Pons (tissue), 1 donor: ENCODE results near the gene SPNS2.

ENCODE experiments used
- DNase-seq: peaks from one replicate; pipeline ENCODE4 v3.0.0-alpha.2; 2016; ENCODE audit warnings: low spot score

The SPNS2 gene

GRCh38 chr17:4480929-4481898, 17.5 kb upstream of the SPNS2 start:
- no peak for DNase-seq

GRCh38 chr17:4482338-4483011, 16.2 kb upstream of the SPNS2 start:
- DNase-seq: no peak

DNA sequence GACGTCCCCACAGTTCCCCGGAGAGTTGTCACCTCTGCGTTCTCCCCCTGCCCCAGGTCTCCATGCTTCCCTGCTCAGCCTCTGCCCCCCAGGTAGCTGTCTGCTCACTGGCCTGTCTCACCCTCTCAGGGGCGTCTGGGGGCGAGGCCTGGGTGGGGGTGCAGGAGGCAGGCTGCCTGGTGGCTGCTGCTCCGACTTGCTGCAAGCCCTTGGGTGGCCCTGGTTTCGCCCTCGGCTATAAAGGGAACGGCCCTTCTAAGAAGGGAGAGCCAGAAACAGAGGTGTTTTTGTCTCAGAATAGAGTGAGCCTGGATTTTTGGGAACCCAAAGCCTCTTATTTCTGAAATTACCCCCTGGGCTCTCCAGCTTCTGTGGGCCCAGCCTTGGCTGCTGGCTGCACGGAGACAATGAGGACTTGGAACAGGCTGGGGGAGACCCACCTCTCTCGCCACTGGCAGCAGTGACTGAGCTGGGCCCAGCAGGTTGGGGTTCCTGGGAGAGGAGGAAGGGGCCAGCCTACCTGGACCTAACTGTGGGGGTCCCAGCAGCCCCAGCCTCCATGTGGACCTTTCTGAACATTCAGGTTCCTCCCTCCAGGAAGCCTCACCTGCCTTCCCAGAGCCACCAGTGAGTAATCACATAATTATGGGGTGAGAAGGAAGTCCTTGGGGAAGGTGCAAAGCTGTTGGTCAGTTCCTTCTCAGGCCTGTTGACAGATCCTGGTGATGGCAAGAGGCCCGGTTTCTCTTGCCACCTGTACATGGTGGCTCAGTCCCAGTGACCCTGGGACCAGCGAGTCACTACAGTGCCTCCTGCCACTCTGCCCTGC, 15.5 kb upstream of the SPNS2 start:
- DNase-seq: no peak

GRCh38 chr17:4485676-4486646, 12.7 kb upstream of the SPNS2 start:
- no peak for DNase-seq

DNA sequence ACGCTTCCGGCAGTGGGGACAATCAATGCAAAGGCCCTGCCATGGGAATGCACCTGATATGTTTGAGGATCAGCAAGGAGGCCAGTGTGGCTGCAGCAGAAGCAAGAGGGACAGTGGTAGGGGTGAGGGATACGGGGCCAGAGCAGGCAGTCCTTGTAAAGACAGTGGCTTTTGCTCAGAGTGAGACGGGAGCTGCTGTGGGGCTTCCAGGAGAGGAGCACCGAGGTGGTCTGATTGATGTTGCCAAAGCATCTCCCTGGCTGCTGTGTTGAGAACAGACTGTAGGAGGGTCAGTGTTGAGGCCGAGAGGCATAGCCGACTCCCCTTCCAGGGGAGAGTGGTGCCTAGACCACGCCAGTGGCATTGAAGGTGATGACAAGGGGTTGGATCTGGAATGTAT, 11.4 kb upstream of the SPNS2 start:
- no peak for DNase-seq

GRCh38 chr17:4487820-4488716, 10.6 kb upstream of the SPNS2 start:
- DNase-seq: no peak

DNA sequence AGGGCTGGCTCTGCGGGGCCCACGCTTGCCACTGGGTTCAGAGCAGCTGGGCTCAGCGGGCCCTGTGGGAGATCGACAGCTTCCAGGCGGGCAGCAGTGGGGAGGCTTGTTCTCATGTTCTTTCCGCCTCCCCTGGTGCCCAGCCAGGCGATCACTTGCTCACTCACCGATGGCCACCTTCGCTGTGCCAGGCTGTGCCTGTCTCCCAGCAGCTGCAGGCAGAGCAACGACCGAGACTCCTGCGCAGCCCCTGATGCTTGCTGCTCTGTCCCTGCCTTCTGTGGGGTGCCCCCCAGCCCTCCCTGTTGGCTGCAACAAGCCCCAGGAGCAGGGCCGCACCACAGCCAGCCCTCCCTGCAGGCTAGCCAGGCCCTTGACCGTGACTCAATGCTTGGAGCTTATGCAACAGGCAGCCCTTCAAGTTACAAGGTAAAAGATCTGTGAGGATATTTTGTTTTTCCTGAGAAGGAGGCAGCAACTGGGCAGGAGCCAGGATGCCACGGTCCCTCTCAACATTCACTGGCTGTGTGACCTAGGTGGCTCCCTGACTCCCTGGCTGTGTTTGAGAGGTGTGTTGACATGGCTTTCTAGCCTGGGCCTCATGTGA, 9.6 kb upstream of the SPNS2 start:
- DNase-seq: no peak

DNA sequence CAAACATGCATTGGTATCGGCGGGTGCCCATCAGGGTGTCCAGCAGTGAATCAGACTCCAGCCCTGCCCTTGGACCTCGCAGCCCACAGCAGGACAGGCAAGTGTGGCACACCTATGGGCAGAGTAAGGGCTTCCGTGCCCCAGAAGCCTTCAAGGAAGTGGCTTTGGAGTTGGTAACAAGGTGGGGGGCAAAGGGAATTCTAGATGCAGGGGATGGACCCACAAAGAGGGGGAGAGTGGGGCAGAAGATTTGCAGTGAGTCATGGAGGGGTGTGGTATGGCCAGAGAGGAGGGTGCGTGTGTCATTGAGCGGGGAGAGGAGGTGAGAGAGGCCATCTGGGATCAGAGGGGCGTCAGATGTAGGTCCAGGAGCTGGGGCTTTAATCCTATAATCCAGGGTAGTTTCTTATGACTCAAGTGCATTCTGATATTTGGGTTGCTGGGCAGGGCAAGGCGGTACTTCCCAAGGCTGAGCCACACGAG, 8.5 kb upstream of the SPNS2 start:
- no peak for DNase-seq

GRCh38 chr17:4490637-4491061, 8.0 kb upstream of the SPNS2 start:
- no peak for DNase-seq

- no peak for DNase-seq
Observed at GRCh38 chr17:4492721-4493561, 5.7 kb upstream of the SPNS2 start.

DNA sequence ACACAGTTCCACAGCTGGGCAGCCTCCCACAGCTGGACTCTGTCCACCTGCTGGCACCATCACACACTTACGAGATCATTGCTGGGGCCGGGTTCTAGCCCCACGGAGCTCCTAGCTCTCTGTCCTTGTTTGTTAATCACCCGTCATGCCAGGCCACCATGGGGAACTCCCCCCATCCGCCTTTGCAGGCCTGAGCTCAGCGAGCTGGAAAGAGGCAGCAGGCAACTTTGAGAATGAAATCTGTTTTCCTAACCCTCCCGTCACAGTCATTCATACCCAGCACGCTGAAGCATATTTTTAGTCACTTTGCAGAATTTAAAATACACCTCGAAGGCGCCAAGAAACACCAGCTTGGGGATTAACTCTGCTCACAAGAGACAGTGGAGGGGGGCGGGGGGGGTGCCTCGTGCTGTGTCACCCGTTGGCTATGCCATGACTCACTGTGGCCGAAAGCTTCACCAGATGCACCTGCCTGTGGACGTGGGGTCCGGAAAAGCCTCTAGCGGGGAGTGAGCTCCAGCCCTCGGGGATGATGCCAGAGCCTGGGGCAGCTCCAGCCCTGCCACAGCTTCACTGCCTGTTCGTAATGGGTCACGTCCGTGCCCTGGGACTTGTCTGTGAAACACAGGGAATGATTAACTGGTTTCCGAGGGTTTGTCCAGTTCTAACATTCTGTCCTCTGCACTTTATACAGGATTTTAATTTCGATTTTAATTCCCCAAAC, 1.4 kb upstream of the SPNS2 start:
- DNase-seq: no peak

DNA sequence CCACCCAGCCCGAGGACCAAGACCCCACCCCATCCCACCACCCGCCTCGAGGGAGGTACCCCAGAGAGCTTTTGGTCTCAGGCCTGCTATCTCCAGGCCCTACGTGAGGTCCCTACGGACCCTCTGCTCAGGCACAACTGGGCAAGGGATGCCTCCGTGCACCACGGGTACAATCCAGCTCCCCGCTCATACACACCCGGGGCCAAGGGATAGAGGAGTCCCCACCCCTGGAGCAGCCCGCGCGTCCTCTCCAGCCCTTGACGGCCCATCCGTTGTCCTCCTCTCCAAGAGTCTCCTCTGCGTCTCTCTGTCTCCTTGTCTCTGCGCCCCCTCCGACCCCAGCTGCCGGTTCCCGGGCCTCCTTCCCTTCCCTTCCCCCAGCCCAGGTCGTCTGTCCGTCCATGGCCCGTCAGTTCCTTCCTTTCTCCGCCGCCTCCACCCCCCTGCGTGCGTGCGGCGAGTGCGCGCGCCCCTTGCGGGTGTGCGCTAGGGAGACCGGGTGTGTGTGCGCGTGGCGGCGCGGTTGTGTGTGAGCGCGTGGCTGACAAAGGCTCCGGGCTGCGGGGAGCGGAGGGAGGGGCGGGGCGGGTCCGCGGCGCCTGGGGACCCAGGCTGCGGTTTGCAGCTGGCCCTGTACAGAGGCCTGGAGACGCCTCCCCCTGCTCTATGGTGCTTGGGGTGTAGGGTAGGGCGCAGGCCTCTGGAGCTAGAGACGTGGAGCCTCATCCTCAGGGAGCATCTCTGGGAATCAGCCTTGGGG, 930 bp downstream of the SPNS2 start:
- peak; percentile 57 for DNase-seq

DNA sequence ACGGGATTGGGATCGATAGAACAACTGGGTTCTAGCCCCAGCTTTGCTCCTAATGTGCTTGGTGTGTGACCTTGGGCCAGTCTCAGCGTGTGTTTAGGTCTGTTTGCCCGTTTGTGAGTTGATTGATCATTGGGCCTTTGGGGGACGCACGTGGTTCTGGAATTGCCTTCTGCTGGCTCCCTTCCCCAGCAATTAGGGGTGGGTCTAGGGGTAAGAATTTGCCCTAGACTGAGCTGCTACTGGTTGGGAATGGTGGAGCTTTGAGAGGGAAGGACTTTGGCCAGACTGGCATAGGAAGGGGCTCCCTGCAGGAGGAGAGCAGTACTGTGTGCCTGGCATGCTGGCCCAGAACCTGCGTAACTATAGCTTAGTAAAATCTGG, 1.5 kb downstream of the SPNS2 start:
- DNase-seq: no peak

- no peak for DNase-seq
Observed at GRCh38 chr17:4501295-4501949, 2.7 kb downstream of the SPNS2 start.

GRCh38 chr17:4502466-4503154, 3.9 kb downstream of the SPNS2 start:
- no peak for DNase-seq
